ENCODE data around the gene PAXX.

The PAXX gene

GRCh38 chr9:137018761-137019559, 26.7 kb downstream of the PAXX start:
- TF ChIP-seq GABPA (IDR thresholded peaks at IDR 0.05; ENCODE audit: low read depth) = no peak
- no peak for TF ChIP-seq POLR2AphosphoS5 (IDR thresholded peaks at IDR 0.05; ENCODE audit: low read depth)
- TF ChIP-seq, protein P1, sequence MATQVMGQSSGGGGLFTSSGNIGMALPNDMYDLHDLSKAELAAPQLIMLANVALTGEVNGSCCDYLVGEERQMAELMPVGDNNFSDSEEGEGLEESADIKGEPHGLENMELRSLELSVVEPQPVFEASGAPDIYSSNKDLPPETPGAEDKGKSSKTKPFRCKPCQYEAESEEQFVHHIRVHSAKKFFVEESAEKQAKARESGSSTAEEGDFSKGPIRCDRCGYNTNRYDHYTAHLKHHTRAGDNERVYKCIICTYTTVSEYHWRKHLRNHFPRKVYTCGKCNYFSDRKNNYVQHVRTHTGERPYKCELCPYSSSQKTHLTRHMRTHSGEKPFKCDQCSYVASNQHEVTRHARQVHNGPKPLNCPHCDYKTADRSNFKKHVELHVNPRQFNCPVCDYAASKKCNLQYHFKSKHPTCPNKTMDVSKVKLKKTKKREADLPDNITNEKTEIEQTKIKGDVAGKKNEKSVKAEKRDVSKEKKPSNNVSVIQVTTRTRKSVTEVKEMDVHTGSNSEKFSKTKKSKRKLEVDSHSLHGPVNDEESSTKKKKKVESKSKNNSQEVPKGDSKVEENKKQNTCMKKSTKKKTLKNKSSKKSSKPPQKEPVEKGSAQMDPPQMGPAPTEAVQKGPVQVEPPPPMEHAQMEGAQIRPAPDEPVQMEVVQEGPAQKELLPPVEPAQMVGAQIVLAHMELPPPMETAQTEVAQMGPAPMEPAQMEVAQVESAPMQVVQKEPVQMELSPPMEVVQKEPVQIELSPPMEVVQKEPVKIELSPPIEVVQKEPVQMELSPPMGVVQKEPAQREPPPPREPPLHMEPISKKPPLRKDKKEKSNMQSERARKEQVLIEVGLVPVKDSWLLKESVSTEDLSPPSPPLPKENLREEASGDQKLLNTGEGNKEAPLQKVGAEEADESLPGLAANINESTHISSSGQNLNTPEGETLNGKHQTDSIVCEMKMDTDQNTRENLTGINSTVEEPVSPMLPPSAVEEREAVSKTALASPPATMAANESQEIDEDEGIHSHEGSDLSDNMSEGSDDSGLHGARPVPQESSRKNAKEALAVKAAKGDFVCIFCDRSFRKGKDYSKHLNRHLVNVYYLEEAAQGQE (IDR thresholded peaks at IDR 0.05; ENCODE audit: insufficient replicate concordance, low read depth) = no peak
- TF ChIP-seq, protein P2, sequence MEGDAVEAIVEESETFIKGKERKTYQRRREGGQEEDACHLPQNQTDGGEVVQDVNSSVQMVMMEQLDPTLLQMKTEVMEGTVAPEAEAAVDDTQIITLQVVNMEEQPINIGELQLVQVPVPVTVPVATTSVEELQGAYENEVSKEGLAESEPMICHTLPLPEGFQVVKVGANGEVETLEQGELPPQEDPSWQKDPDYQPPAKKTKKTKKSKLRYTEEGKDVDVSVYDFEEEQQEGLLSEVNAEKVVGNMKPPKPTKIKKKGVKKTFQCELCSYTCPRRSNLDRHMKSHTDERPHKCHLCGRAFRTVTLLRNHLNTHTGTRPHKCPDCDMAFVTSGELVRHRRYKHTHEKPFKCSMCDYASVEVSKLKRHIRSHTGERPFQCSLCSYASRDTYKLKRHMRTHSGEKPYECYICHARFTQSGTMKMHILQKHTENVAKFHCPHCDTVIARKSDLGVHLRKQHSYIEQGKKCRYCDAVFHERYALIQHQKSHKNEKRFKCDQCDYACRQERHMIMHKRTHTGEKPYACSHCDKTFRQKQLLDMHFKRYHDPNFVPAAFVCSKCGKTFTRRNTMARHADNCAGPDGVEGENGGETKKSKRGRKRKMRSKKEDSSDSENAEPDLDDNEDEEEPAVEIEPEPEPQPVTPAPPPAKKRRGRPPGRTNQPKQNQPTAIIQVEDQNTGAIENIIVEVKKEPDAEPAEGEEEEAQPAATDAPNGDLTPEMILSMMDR (IDR thresholded peaks at IDR 0.05; ENCODE audit: insufficient read depth, low read length) = no peak
- no peak for TF ChIP-seq SPI1 (IDR thresholded peaks at IDR 0.05; ENCODE audit: borderline replicate concordance, low read depth)
- H3K27ac ChIP-seq (replicated peaks) = no peak overlapping the region
- H3K4me3 ChIP-seq (replicated peaks; ENCODE audit: insufficient read depth, low read length) = no peak overlapping the region
- H3K27me3 ChIP-seq (ENCODE audit: insufficient read depth, poor library complexity, severe bottlenecking) = no peaks in the 10 kb centered on the region
- DNase-seq (ENCODE audit: low read depth in 1 of 2, low spot score in 1 of 2) = no peak

DNA sequence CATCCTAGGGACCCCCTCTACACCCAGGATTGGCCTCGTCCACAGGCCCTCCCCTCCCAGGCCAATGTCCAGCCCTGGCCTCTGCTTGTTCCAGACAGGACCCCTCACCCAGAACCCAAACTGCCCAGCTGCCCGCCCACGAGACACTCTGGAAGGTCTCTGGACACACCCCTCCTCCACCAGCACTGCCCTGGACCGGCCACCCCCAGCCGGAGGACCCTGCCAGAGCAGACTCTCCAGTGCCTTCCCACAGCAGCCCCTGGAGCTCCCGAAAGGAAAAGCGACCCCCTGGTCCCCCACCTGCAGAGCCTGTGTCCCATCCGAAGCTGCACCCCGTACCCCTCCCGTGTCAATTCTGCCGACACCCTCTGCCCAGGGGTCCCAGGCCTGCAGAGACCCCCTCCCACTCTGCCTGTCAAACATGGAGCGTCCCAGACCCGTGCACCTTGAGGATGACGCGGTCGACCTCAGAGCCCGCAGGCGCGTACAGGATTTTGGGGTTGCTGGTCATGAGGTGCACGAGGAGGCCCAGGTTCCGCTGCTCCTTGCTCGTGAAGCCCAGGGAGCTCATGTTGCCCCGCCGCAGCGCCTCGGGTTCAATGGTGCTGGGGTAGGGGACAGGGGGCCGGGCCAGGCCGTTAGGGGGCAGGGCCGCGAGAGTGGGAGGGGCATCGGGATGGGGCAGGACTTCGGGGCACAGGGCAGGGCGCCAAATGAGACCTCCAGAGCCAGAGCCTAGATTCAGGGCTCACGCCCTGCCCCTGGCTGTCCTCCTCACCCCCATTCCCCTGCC, 27.9 kb downstream of the PAXX start:
- DNase-seq (ENCODE audit: low read depth in 1 of 2, low spot score in 1 of 2) = no peak
- no peak overlapping the region for H3K27ac ChIP-seq (replicated peaks)
- H3K27me3 ChIP-seq (ENCODE audit: insufficient read depth, poor library complexity, severe bottlenecking) = no peaks in the 10 kb centered on the region
- TF ChIP-seq SPI1 (IDR thresholded peaks at IDR 0.05; ENCODE audit: borderline replicate concordance, low read depth) = no peak
- TF ChIP-seq, protein P2 (IDR thresholded peaks at IDR 0.05; ENCODE audit: insufficient read depth, low read length) = no peak
- TF ChIP-seq GABPA (IDR thresholded peaks at IDR 0.05; ENCODE audit: low read depth) = no peak
- TF ChIP-seq, protein P1 (IDR thresholded peaks at IDR 0.05; ENCODE audit: insufficient replicate concordance, low read depth) = no peak
- TF ChIP-seq POLR2AphosphoS5 (IDR thresholded peaks at IDR 0.05; ENCODE audit: low read depth) = no peak
- H3K4me3 ChIP-seq (replicated peaks; ENCODE audit: insufficient read depth, low read length) = no peak overlapping the region

DNA sequence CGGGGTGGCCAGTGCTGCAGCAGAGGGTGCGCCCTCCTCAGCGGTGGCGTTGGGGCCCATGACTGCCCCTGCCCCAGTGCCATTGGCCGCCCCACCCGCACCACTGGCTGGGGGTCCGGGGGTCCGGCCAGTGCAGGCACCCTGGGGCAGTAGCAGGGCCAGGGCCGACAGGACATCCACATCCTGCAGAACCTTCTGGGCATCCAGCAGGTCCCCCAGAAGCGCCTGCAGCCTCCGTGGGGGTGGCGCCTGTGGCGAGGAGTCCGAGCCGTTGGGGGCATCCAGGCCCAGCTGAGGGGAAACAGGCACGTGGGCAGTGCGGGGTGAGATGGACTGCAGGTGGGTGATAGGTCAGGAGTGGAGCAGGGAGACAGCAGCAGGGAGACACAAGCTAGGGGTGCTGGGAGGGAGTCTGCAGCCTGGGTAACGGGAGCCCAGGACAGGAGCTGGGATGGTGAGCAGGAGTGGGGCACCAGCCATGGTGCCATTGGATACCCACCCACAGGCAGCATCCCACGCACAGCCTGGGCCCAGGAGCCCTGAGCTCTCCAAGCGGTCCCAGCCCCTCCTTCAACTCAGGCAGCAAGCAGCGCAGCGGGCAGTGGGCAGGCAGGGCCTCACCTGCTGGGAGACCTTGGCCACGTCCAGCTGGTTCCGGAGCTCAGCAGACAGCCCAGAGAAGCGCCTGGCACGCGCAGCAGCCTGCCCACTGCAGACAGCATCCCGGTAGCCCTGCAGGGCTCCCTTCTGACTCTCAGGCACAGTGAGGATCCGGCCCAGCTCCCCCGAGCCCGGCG, 28.7 kb downstream of the PAXX start:
- no peak overlapping the region for H3K27ac ChIP-seq (replicated peaks)

More for the DNA sequence above, 28.7 kb downstream of the PAXX start:
- Histone ChIP-seq H3K27me3 (ENCODE audit: insufficient read depth, poor library complexity, severe bottlenecking) (no peaks in the 10 kb centered on the region), H3K4me3 (replicated peaks; ENCODE audit: insufficient read depth, low read length) (no peak overlapping the region)
- TF ChIP-seq SPI1 (IDR thresholded peaks at IDR 0.05; ENCODE audit: borderline replicate concordance, low read depth) (no peak), GABPA (IDR thresholded peaks at IDR 0.05; ENCODE audit: low read depth) (no peak)
- no peak for DNase-seq (ENCODE audit: low read depth in 1 of 2, low spot score in 1 of 2)

Measured in HL-60 (cell line).